Activated CD4-positive, alpha-beta T cell treated with anti-CD3 and anti-CD28 coated beads for 1 hour (primary cell): ENCODE results near the gene CLPTM1L.

Source experiments
- DNase-seq: peaks from one replicate; pipeline ENCODE4 v3.0.0-alpha.2; 2020

Gene CLPTM1L, protein sequence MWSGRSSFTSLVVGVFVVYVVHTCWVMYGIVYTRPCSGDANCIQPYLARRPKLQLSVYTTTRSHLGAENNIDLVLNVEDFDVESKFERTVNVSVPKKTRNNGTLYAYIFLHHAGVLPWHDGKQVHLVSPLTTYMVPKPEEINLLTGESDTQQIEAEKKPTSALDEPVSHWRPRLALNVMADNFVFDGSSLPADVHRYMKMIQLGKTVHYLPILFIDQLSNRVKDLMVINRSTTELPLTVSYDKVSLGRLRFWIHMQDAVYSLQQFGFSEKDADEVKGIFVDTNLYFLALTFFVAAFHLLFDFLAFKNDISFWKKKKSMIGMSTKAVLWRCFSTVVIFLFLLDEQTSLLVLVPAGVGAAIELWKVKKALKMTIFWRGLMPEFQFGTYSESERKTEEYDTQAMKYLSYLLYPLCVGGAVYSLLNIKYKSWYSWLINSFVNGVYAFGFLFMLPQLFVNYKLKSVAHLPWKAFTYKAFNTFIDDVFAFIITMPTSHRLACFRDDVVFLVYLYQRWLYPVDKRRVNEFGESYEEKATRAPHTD

GRCh38 chr5:1344975-1345838, at the start of gene CLPTM1L:
TSS of gene CLPTM1L (minus strand) at chr5:1345099. CDS start at chr5:1344841, 258 bp downstream.
- peak; percentile 82 for DNase-seq

- no peak for DNase-seq
Observed at GRCh38 chr5:1393571-1394501, 48.9 kb upstream of the CLPTM1L start.

- DNase-seq: no peak
Observed at GRCh38 chr5:1392801-1393565, 48.1 kb upstream of the CLPTM1L start.

DNA sequence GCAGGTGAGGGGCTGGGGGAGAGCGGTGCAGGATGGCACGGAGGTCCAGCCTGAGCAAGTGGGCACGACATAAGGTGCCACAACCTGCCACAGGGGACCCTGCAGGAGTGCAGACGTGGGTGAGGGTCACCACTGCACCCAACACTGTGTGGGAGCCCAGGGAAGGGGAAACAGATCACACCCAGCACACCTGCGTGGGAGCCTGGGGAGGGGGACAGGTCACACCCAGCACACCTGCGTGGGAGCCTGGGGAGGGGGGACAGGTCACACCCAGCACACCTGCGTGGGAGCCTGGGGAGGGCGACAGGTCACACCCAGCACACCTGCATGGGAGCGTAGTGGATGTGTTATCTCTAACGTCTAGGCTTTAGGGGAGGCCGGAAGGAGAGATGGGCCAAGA, 47.4 kb upstream of the CLPTM1L start:
- DNase-seq: no peak

DNA sequence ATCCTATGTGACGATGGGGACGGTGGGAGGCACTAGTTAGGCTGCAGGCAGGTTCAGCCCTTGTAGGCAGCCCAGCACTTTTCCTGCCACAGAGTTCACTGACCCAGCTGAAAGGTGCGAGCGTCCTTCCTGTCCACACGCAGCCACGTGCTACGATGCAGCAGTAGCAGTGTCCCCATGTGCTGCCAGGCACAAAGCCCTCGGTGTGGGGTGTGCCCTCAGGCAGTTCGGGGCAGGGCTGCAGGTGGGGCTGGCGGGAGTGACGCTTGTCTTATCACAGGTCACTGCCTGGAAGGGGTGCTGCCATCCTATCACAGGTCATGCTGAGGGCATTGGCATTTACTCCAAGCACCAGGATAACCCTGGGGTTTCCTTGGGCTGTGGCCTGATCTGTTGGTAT, 46.8 kb upstream of the CLPTM1L start:
- no peak for DNase-seq

GRCh38 chr5:1390861-1391600, 46.1 kb upstream of the CLPTM1L start:
- no peak for DNase-seq

GRCh38 chr5:1390333-1390732, 45.4 kb upstream of the CLPTM1L start:
- no peak for DNase-seq

DNA sequence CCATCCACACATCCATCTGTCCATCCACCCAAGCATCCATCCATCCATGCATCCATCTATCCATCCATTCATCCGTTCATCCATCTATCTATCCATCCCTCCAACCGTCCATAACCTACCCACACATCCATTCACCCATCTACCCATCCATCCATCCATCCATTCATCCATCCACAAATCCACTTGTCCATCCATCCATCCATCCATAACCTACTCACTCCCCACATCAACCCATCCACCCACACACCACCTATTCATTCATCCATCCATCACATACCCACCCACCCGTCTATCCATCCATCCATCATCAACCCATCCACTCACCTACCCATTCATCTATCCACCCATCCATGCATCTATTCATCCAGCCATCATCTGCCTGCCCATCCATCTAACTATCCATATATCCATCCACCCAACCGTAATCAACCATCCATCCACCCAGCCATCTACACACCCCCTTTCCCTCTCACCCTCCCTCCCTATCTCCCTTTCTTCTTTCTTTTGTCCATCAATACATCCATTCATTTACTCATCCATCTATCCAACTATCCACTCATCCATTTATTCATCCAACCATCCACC, 43.6 kb upstream of the CLPTM1L start:
- DNase-seq: no peak

DNA sequence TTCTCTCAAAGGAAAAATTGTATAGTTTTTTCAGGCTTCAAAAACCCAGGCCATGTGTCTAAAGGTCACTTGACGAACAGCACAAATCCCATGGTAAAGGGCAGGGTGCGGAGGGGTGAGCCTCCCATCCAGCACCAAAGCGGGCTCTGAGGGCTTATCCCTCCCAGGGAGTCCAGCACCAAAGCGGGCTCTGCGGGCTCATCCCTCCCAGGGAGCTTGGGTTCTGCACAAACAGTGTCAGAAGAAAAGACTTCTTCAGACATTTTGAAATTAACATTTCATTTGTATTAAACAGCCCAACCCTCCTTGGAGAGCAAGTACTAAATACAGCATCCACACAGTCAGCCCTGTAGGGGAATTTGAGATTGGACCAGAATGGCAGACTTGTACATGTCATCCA, 43.0 kb upstream of the CLPTM1L start:
- no peak for DNase-seq

DNA sequence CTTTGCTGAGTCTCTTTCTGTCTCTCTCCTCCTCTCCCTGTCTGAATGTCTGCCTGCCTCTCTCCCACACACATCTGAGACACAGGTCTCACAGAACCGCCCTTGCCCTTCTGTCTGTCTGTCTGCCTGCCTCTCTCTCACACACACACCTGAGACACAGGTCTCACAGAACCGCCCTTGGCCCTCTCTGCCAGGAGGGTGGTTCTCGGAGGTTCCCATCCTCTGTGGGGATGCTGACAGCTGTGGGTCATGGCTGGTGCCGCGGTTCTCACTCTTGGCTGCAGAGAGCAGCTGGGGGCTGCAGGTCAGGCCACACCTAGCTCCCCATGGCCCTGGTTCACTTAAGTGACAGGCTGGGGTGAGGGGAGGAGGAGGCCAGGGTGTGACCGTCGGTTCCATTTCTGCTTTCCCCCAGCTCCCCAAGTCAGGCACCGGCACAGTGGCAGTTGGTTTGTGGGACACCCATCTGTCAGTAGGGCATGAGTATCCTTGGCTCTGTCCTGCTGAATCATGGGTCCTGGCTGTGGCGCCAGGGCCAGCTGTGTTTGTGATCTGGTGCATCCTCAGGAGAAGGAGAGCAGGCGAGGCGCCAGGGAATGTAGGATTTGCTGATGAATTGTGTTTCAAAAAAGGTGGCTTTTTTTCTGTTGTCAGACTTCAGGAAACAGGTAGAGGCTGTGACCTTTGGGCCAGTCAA, 42.3 kb upstream of the CLPTM1L start:
- no peak for DNase-seq

GRCh38 chr5:1386274-1386717, 41.4 kb upstream of the CLPTM1L start:
- DNase-seq: peak; percentile 66

GRCh38 chr5:1385395-1386273, 40.7 kb upstream of the CLPTM1L start:
- DNase-seq: peak; percentile 67

DNA sequence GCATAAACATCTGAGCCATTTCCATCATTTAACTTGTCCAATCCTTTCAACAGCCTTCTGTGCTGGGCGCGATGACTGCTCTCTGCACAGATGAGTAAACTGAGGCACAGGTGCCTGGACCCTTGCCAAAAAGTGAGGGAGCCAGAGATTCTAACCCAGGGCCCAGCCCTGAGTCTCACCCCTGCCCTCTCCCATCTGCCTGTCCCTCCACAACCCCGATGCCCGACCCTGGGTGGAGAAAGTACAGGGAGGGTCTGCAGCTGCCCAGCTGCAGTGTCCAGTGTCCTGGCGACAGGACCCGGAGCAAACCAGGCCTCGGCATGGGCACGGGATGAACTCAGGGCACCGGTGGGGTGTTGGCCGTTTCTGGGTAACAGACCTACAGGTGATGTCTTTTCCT, 39.6 kb upstream of the CLPTM1L start:
- no peak for DNase-seq

- no peak for DNase-seq
Observed at GRCh38 chr5:1383886-1384401, 39.0 kb upstream of the CLPTM1L start.

GRCh38 chr5:1383344-1383743, 38.4 kb upstream of the CLPTM1L start:
- DNase-seq: no peak

DNA sequence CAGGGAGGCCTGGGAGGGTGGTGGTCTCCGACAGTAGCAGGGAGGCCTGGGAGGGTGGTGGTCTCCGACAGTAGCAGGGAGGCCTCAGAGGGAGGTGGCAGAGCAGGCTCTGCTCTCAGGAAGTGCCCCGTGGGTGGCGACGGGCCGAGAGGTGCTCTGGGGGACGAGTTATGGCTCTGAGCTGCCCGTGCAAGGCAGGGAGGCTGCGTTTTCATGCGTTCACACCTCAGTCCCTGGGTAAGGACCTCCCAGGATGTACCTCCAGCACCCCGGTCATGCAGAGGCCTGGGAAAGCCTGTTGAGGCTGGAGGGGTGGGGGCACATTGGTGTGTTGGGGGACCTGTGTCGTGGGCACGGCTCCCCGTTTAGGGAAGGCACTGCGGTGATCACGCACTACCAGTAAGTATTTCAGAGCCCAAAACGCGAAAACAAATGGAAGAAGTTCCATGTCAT, 37.4 kb upstream of the CLPTM1L start:
- DNase-seq: no peak

DNA sequence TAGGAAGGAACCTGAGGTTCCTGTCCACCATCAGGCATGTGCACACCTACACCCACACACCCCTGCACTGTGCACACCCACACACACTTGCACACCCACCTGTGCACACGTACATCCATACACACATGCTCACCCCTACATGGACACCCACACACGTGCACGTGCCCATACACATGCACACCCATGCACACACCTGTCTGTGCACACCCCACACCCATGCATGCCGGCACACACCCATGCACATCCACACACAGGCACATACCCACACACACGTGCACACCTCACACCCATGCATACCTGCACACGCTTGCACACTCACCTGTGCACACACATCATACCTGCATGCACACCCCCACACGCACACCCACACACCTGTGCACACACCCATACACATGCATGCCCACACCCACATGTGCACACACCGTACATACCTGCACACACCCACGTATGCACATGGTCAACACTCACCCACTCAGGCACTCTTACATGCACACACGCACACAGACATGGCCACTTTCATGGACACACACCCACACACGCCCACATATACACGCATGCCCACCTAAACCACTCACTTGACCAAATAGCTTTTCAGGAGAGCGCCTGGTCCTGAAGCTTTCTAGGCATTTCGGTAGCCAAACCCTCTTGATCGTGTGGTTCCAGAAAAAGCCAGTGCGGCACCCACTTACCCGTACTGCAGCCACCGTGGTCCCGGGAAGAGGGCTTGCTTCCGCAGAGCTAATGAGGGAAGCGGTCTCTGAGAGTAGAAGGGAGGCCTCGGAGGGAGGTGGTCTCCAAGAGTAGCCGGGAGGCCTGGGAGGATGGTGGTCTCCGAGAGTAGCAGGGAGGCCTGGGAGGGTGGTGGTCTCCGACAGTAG, 36.7 kb upstream of the CLPTM1L start:
- no peak for DNase-seq
